Measurements from ENCODE around the gene TASL.

GRCh38 chrX:30572004-30572403 lies 5.6 kb downstream of the TASL start:
- TF ChIP-seq, protein P1, sequence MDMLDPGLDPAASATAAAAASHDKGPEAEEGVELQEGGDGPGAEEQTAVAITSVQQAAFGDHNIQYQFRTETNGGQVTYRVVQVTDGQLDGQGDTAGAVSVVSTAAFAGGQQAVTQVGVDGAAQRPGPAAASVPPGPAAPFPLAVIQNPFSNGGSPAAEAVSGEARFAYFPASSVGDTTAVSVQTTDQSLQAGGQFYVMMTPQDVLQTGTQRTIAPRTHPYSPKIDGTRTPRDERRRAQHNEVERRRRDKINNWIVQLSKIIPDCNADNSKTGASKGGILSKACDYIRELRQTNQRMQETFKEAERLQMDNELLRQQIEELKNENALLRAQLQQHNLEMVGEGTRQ (IDR thresholded peaks at IDR 0.05) = no peak
- TF ChIP-seq, protein P2, sequence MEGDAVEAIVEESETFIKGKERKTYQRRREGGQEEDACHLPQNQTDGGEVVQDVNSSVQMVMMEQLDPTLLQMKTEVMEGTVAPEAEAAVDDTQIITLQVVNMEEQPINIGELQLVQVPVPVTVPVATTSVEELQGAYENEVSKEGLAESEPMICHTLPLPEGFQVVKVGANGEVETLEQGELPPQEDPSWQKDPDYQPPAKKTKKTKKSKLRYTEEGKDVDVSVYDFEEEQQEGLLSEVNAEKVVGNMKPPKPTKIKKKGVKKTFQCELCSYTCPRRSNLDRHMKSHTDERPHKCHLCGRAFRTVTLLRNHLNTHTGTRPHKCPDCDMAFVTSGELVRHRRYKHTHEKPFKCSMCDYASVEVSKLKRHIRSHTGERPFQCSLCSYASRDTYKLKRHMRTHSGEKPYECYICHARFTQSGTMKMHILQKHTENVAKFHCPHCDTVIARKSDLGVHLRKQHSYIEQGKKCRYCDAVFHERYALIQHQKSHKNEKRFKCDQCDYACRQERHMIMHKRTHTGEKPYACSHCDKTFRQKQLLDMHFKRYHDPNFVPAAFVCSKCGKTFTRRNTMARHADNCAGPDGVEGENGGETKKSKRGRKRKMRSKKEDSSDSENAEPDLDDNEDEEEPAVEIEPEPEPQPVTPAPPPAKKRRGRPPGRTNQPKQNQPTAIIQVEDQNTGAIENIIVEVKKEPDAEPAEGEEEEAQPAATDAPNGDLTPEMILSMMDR (IDR thresholded peaks at IDR 0.05) = no peak
- TF ChIP-seq PHF8 (IDR thresholded peaks at IDR 0.05; ENCODE audit: borderline replicate concordance, low read depth) = no peak
- TF ChIP-seq RNF2 (IDR thresholded peaks at IDR 0.05; ENCODE audit: borderline replicate concordance, low read depth) = no peak
- TF ChIP-seq POLR2A (IDR thresholded peaks at IDR 0.05; ENCODE audit: low read length) = no peak
- TF ChIP-seq BHLHE40 (IDR thresholded peaks at IDR 0.05; ENCODE audit: low read depth, low read length) = no peak
- TF ChIP-seq E2F6 (IDR thresholded peaks at IDR 0.05; ENCODE audit: borderline replicate concordance, low read depth) = no peak
- TF ChIP-seq, protein P3, sequence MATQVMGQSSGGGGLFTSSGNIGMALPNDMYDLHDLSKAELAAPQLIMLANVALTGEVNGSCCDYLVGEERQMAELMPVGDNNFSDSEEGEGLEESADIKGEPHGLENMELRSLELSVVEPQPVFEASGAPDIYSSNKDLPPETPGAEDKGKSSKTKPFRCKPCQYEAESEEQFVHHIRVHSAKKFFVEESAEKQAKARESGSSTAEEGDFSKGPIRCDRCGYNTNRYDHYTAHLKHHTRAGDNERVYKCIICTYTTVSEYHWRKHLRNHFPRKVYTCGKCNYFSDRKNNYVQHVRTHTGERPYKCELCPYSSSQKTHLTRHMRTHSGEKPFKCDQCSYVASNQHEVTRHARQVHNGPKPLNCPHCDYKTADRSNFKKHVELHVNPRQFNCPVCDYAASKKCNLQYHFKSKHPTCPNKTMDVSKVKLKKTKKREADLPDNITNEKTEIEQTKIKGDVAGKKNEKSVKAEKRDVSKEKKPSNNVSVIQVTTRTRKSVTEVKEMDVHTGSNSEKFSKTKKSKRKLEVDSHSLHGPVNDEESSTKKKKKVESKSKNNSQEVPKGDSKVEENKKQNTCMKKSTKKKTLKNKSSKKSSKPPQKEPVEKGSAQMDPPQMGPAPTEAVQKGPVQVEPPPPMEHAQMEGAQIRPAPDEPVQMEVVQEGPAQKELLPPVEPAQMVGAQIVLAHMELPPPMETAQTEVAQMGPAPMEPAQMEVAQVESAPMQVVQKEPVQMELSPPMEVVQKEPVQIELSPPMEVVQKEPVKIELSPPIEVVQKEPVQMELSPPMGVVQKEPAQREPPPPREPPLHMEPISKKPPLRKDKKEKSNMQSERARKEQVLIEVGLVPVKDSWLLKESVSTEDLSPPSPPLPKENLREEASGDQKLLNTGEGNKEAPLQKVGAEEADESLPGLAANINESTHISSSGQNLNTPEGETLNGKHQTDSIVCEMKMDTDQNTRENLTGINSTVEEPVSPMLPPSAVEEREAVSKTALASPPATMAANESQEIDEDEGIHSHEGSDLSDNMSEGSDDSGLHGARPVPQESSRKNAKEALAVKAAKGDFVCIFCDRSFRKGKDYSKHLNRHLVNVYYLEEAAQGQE (IDR thresholded peaks at IDR 0.05) = no peak

All from A549 (cell line).